Uterus (tissue), 4 donors: ENCODE results near the gene HIRA. TPM values are rescaled to one million over a fixed set of nuclear protein-coding genes. Genes with fewer than 3 reads are reported as not detected.

Source experiments
- DNase-seq, 2 donors: peaks; one replicate each; pipeline ENCODE4 v3.0.0-alpha.2; 2019 to 2020
- H3K27ac ChIP-seq, 2 donors: fragments of 200-600 bp; sonication (generic); 1 replicate in 1 of 2; 2 replicates in 1 of 2; pipeline ENCODE4 v1.5.1; 2016 to 2018
- H3K27me3 ChIP-seq, 2 donors: fragments of 200-600 bp; sonication (generic); one replicate each; pipeline ENCODE4 v1.5.1; 2018 to 2019; ENCODE audit warnings: control low read depth in 1 of 2
- H3K36me3 ChIP-seq, 2 donors: fragments of 200-600 bp; sonication (generic); one replicate each; pipeline ENCODE4 v1.5.1; 2019; ENCODE audit warnings: control low read depth in 1 of 2
- H3K4me1 ChIP-seq, 2 donors: fragments of 200-600 bp; sonication (generic); one replicate each; pipeline ENCODE4 v1.5.1; 2018 to 2019; ENCODE audit warnings: control low read depth in 1 of 2
- H3K4me3 ChIP-seq, 2 donors: fragments of 200-600 bp; sonication (generic); 1 replicate in 1 of 2; 2 replicates in 1 of 2; pipeline ENCODE4 v1.5.1; 2018 to 2019; ENCODE audit warnings: mild to moderate bottlenecking in 1 of 2
- H3K9me3 ChIP-seq, 2 donors: fragments of 200-600 bp; sonication (generic); one replicate each; pipeline ENCODE4 v1.5.1; 2019; ENCODE audit warnings: control low read depth in 1 of 2
- POLR2A ChIP-seq, 2 donors: fragments of 450-650 bp; IDR thresholded peaks; one replicate each; pipeline ENCODE4 v1.6.1; 2016; ENCODE audit warnings: antibody characterized with exemption in 2 of 2, mild to moderate bottlenecking in 1 of 2, moderate library complexity in 1 of 2
- intact Hi-C: fragments of 100-400 bp; cut with DNase I; formaldehyde crosslinking; loops from one replicate; pipeline ENCODE4 v1.15.1; 2023; ENCODE audit warnings: low total_unique reads
- small RNA-seq: library from RNA; depleted of rRNA; stranded (forward); fragments of <200 nt; gene quantifications from one replicate; pipeline ENCODE3, GENCODE V24; 2016
- total RNA-seq, 4 donors: library from RNA; depleted of rRNA in 3 of 4; stranded (reverse); fragments of >200 nt in 3 of 4; gene quantifications; one replicate each; pipeline versions ENCODE4 v1.1.0 to v1.2.4, GENCODE V29; 2014 to 2023
- TF ChIP-seq, protein P1 (sequence below), 4 experiments: fragments of 200-600 bp in 2 of 4; fragments of 450-650 bp in 2 of 4; sonication (generic) in 2 of 4; IDR thresholded peaks; one replicate each; pipeline ENCODE4 v1.5.1; 2016 to 2019; ENCODE audit warnings: antibody characterized with exemption in 4 of 4, mild to moderate bottlenecking in 2 of 4, moderate library complexity in 1 of 4
- donor health status: DM: yes; HTN: yes; CAD: no.

The HIRA gene
- total RNA-seq, 4 donors from 2014 or later, result 0.29 to 32.1 (median 11.7) TPM

- H3K27ac ChIP-seq, result no peak overlapping the region
- no peaks in the 10 kb centered on the region for H3K27me3 ChIP-seq
- H3K36me3 ChIP-seq, result no peaks in the 10 kb centered on the region
- DNase-seq, result no peak
- H3K4me1 ChIP-seq, result no peaks in the 10 kb centered on the region
- intact Hi-C loops, result no loop called here
- no peak overlapping the region for H3K4me3 ChIP-seq
- TF ChIP-seq, protein P1, sequence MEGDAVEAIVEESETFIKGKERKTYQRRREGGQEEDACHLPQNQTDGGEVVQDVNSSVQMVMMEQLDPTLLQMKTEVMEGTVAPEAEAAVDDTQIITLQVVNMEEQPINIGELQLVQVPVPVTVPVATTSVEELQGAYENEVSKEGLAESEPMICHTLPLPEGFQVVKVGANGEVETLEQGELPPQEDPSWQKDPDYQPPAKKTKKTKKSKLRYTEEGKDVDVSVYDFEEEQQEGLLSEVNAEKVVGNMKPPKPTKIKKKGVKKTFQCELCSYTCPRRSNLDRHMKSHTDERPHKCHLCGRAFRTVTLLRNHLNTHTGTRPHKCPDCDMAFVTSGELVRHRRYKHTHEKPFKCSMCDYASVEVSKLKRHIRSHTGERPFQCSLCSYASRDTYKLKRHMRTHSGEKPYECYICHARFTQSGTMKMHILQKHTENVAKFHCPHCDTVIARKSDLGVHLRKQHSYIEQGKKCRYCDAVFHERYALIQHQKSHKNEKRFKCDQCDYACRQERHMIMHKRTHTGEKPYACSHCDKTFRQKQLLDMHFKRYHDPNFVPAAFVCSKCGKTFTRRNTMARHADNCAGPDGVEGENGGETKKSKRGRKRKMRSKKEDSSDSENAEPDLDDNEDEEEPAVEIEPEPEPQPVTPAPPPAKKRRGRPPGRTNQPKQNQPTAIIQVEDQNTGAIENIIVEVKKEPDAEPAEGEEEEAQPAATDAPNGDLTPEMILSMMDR (IDR thresholded peaks at IDR 0.05), result no peak
- no peak for TF ChIP-seq POLR2A (IDR thresholded peaks at IDR 0.05)
- H3K9me3 ChIP-seq, result no peaks in the 10 kb centered on the region
Observed at GRCh38 chr22:19289475-19290161, 141.9 kb downstream of the HIRA start.

- Histone ChIP-seq H3K27ac (no peak overlapping the region), H3K27me3 (no peaks in the 10 kb centered on the region), H3K9me3 (no peaks in the 10 kb centered on the region), H3K4me3 (no peak overlapping the region), H3K36me3 (no peaks in the 10 kb centered on the region), H3K4me1 (no peaks in the 10 kb centered on the region)
- TF ChIP-seq, protein P1 (IDR thresholded peaks at IDR 0.05), result no peak
- no peak for TF ChIP-seq POLR2A (IDR thresholded peaks at IDR 0.05)
- no peak for DNase-seq
- intact Hi-C loops, result no loop called here
Observed at GRCh38 chr22:19287889-19288288, 143.6 kb downstream of the HIRA start.

- DNase-seq, result no peak
- Histone ChIP-seq H3K27ac (no peak overlapping the region), H3K4me3 (no peak overlapping the region), H3K9me3 (no peaks in the 10 kb centered on the region), H3K27me3 (no peaks in the 10 kb centered on the region), H3K36me3 (no peaks in the 10 kb centered on the region), H3K4me1 (no peaks in the 10 kb centered on the region)
- intact Hi-C loops, result no loop called here
- TF ChIP-seq, protein P1 (IDR thresholded peaks at IDR 0.05), result no peak
- no peak for TF ChIP-seq POLR2A (IDR thresholded peaks at IDR 0.05)
Observed at GRCh38 chr22:19287076-19287707, 144.3 kb downstream of the HIRA start.

DNA sequence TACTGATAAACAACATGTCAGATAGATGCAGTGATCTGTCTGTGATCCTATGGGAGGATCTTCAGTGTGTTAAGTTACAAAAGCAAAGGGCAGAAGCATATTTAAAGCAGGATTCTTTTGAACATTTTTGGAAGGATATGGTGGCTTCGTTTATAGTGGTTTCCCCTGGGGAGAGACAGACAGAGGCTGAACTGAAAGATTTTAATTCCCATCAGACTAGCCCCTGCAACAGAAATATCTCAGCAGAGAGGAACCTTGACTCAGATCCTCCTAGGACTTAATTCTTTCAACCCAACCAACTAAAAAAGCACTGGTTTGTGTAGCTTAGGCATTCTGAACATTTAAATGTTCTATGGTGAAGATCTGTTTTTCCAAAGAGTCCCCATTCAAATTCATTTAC lies 145.7 kb downstream of the HIRA start:
- no peak for TF ChIP-seq POLR2A (IDR thresholded peaks at IDR 0.05)
- TF ChIP-seq, protein P1 (IDR thresholded peaks at IDR 0.05), result no peak
- no peaks in the 10 kb centered on the region for H3K27me3 ChIP-seq
- no peaks in the 10 kb centered on the region for H3K36me3 ChIP-seq
- H3K9me3 ChIP-seq, result no peaks in the 10 kb centered on the region
- no peak for DNase-seq
- H3K4me1 ChIP-seq, result no peaks in the 10 kb centered on the region
- intact Hi-C loops, result no loop called here
- H3K4me3 ChIP-seq, result no peak overlapping the region
- H3K27ac ChIP-seq, result peak overlapping the region in 1 of 2 donors; percentile 53

Small RNA genes within 50 kb of the gene (small RNA-seq; reads per million reads assigned to genes)
- not detected for gene RN7SL168P

Other genes with a start within 250 kb of the HIRA start
- 10 to 100 TPM in 2 of 4 donors, 1 to 10 TPM in 2; 1.0 to 20.5 (median 11.4) TPM for gene CLTCL1, start 140.0 kb downstream of the HIRA start, total RNA-seq
- 10 to 100 TPM in 3 of 4 donors, 1 to 10 TPM in 1; 5.0 to 20.4 (median 12.3) TPM for gene MRPL40, start 812 bp upstream of the HIRA start, total RNA-seq
- gene C22orf39, start 16.0 kb upstream of the HIRA start, total RNA-seq, result 100 to 1,000 TPM in 1 of 4 donors, 10 to 100 TPM in 3; 38.4 to 112 (median 47.8) TPM
- gene UFD1, start 47.5 kb upstream of the HIRA start, total RNA-seq, result 10 to 100 TPM; 30.5 to 55.0 (median 45.7) TPM
- gene CDC45, start 48.2 kb upstream of the HIRA start, total RNA-seq, result 10 to 100 TPM in 1 of 4 donors, not detected in 3; 11.7 TPM
- gene CLDN5, start 92.7 kb upstream of the HIRA start, total RNA-seq, result 100 to 1,000 TPM in 3 of 4 donors, 10 to 100 TPM in 1; 65.7 to 671 (median 224) TPM